A549 (cell line): ENCODE measurements around the gene TMEM138.

Experiments used
- CBX2 ChIP-seq: fragments of 200-600 bp; sonication (generic); IDR thresholded peaks from 2 replicates; pipeline ENCODE4 v1.6.1; 2016; ENCODE audit warnings: low read depth, mild to moderate bottlenecking, borderline replicate concordance
- CTCF ChIP-seq: fragments of >200 bp; sonication (Bioruptor Twin); formaldehyde crosslinking; IDR thresholded peaks from 3 replicates; pipeline ENCODE4 v1.5.1; 2016
- EP300 ChIP-seq, 2 experiments: fragments of >200 bp; sonication (Bioruptor Twin); formaldehyde crosslinking; IDR thresholded peaks; 2 replicates in 1 of 2; 3 replicates in 1 of 2; pipeline ENCODE4 v1.6.1; 2016 to 2017
- GATA3 ChIP-seq: IDR thresholded peaks from 2 replicates; pipeline ENCODE4 v1.6.1; 2012; ENCODE audit warnings: borderline replicate concordance
- HDAC2 ChIP-seq: fragments of 200-600 bp; sonication (generic); IDR thresholded peaks from 2 replicates; pipeline ENCODE4 v1.6.1; 2016
- HOXB5 ChIP-seq: fragments of 250-450 bp; sonication (Bioruptor Pico); IDR thresholded peaks from 2 replicates; pipeline ENCODE4 v1.5.0; 2020; ENCODE audit warnings: mild to moderate bottlenecking, moderate library complexity
- KDM5A ChIP-seq: fragments of 200-600 bp; sonication (generic); IDR thresholded peaks from 2 replicates; pipeline ENCODE4 v1.6.1; 2016; ENCODE audit warnings: antibody characterized with exemption, mild to moderate bottlenecking
- MYC ChIP-seq: IDR thresholded peaks from 2 replicates; pipeline ENCODE4 v1.6.1; 2012; ENCODE audit warnings: mild to moderate bottlenecking, inconsistent platforms, low read length, improper control_type of control experiment, borderline replicate concordance
- POLR2A ChIP-seq: IDR thresholded peaks from 2 replicates; pipeline ENCODE4 v1.6.1; 2012; ENCODE audit warnings: mild to moderate bottlenecking, low read length
- RNF2 ChIP-seq: fragments of 200-600 bp; sonication (generic); IDR thresholded peaks from 2 replicates; pipeline ENCODE4 v1.6.1; 2016; ENCODE audit warnings: low read depth, mild to moderate bottlenecking, antibody characterized with exemption, moderate library complexity, borderline replicate concordance
- TP53 ChIP-seq: fragments of 250-450 bp; sonication (Bioruptor Pico); IDR thresholded peaks from 2 replicates; pipeline ENCODE4 v1.5.0; 2021; ENCODE audit warnings: mild to moderate bottlenecking, moderate library complexity

DNA sequence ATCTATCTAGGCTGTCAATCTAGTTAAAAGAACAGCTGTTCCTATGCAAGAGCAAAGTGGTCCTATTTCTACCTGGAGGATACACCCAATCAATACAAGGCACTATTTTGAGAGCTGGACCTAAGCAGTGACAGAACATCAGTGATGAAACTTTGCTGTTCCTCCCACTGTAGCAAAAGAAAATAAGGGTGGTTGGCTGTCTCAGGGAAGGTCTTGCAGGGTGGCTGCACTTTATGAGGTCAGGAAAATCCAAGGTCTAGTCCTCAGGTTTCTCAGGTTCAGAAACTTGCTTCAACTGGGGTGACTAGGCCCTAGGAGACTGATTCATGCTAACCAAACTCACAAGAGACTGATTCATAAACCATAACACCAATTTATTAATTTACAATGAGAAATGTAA is 56.0 kb downstream of the TMEM138 start:
- no peak for TF ChIP-seq CTCF
- TF ChIP-seq GATA3: no peak
- no peak for TF ChIP-seq CBX2
- no peak for TF ChIP-seq TP53 (CRISPR knock-in tag)
- TF ChIP-seq POLR2A: no peak
- TF ChIP-seq RNF2: no peak
- no peak for TF ChIP-seq HDAC2
- no peak for TF ChIP-seq EP300 (IDR thresholded peaks at IDR 0.05)
- TF ChIP-seq MYC: no peak
- no peak for TF ChIP-seq HOXB5 (CRISPR knock-in tag)
- TF ChIP-seq KDM5A: no peak
